Nucleus accumbens (tissue), 56 donors: Measurements from ENCODE around the gene ABCF1.

ENCODE experiments used
- DNase-seq, 56 donors: peaks; one replicate each; lab custom pipeline; 2025; lab: John Stamatoyannopoulos, UW

The ABCF1 gene

GRCh38 chr6:30599625-30600324 is 28.5 kb downstream of the ABCF1 start:
- DNase-seq: no peak

- DNase-seq: peak in 4 of 56 donors; percentile 9 to 28 (median 22)
Measured at GRCh38 chr6:30600451-30600961, 29.3 kb downstream of the ABCF1 start.

- DNase-seq: no peak
Measured at GRCh38 chr6:30601436-30601814, 30.2 kb downstream of the ABCF1 start.

DNA sequence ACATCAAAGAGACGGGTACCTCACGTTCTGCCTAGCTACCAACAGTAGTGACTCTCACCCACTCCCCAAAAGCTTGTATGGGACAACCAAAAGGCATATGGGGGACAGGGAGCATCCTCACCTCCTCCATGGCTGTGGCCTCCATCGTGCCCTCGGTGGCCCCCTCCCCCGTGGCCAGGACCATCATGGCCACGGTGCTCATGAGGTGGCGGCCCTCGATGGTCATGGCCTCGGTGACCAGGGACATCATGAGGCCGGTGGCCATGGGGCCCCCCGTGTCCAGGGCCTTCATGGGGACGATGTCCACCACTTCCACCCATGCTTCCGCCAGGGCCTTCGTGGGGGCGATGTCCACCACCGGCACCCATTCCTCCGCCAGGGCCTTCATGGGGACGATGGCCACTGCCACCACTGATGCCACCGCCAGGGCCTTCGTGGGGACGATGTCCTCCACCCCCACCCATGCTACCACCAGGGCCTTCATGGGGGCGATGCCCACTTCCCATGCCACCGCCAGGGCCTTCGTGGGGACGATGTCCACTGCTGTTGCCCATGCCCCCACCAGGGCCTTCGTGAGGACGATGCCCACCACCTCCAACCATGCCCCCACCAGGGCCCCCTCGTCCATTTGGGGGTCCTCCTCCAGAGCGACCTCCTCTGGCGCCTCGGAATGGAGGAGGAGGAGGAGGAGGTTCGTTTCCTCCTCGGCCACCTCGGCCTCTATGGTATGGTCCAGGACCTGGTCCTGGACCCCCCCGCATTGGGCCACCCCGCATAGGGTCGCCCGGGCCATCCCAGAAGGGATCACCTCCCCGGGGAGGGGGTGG is 30.8 kb downstream of the ABCF1 start:
- DNase-seq: no peak

DNA sequence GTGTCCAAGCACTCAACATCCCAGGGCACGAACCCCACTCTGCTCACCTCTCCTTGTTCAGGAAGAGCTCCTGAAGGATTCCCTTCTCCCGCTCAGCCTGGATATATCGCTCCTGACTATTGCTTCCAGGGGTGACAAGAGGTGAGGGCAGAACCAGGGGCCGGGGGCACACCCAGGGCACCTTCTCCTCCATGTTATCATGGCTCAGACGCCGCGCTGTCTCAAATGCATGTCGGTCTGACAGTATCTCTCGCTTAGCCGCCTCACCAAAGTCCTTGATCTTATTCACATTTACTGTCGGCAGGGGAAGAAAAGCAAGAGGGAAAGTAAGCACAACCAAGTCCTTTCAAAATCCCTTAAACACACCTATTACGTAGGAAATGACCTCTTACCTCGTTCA is 32.7 kb downstream of the ABCF1 start:
- no peak for DNase-seq

DNA sequence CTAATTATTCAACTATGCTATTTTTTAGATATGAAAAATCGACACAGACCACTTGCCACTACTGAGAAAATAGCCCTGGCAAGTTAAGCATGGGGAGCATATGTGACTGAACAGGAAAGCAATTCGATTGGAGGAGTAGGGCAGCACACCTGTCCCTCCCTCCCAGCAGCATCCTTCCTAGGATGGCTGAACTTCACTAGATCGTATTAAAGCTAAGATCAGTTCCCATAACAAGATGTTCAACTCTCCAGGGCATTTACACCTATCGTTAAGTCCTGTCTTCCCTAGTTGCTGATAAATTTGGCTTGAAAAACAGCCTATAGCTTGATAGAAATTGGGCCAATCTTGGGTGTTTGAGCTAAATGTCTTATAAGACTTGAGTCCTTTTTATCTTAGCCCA is 38.8 kb downstream of the ABCF1 start:
- DNase-seq: no peak

DNA sequence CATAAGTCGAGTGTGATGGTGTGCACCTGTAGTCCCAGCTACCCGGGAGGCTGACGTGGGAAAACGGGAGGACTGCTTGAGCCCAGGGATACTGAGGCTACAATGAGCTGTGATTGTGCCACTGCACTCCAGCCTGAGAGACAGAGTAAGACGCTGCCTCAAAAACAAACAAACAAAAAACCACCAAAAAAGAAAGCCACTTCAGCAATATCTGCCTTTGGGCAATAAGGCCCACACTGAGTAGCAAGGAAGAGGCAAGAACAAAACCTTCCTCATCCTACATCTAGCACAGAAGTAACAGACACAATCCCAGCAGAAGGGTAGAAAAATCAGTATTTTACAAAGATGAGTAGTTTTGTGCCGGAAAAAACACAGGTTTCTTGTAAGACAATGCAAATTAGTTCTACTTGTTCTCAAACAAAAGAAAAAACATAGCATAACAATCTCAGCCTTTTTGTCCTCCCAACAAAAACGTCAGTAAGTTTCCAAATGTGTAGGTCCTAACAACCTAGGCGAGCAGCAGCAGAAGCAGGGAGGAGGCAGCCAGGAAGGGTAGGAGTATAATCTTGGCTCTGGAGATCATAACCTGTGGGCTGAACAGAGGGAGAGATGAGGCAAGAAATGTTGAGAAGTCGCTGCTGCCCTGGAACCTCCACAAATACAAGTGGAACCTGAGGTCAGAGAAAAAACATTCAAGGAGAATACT is 40.1 kb downstream of the ABCF1 start:
- peak in 1 of 56 donors; percentile 5 for DNase-seq

GRCh38 chr6:30611856-30612194 is 40.6 kb downstream of the ABCF1 start:
- no peak for DNase-seq

DNA sequence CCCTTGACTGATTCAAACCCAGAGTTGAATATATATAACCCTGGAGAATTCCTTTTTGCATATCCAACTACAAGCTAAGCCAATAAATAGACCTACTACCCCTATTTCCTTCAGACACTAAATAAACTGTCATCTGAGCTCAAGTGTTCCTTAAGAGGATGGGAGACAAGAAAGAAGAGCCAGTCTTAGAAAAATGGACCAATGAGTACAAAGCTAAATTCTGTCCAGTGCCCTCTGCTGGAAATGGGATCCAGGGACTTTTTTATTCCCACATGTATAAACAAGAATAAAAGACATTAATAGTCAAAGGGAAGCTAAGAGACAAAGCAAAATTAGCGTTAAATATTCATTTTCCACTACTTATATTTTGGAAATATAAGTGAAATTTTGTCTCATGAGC is 41.0 kb downstream of the ABCF1 start:
- DNase-seq: no peak

DNA sequence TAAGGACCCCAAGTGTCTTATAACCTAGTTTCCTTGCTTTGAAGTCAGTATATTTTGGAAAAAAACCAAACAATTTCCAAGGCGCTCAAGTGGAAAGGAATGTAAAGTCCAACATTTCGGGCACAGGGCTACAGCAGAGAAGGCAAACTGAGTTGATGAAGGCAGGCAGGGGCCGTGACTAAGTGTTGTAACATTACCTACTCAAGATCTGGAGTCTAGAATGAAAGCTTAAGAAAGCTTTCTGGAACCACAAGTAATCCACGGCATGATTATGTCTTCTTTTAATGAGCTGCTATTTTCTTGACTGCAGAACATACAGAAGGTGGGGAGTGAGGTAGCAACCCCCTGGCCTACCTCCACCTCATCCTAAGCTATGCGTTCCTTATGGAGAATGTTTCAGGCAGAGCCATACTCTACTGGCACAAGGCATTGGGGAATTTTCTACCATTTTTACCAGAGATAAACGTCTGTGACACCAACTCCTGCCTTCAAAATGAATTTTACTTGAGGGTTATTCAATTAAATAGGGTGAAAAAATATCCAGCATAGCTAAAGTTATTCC is 41.5 kb downstream of the ABCF1 start:
- DNase-seq: no peak

- DNase-seq: no peak
Measured at GRCh38 chr6:30613251-30614043, 42.2 kb downstream of the ABCF1 start.

- DNase-seq: peak in 11 of 56 donors; percentile 12 to 57 (median 32)
Measured at GRCh38 chr6:30614044-30614842, 43.0 kb downstream of the ABCF1 start.

DNA sequence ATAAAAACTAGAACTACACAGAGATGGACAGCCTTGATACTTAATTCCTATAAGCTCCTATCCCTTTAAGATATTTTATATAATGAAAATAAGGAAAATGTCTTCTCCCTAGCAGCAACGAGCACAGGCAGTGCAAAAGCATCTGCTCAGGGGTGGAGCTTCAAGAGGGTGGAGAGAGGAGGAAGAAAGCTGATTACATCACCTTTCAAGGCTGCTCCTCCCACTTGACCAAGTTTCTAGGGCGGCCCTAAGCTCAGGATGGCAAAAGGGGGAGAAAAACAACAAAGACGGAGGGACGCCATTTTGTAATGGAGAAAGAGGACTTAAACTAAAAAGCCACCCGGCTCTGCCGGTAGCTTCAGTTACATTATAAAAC is 43.6 kb downstream of the ABCF1 start:
- DNase-seq: peak; percentile 12 to 96 (median 81)

GRCh38 chr6:30615219-30615957 is 44.1 kb downstream of the ABCF1 start:
- peak in 31 of 56 donors; percentile 4 to 62 (median 30) for DNase-seq

DNA sequence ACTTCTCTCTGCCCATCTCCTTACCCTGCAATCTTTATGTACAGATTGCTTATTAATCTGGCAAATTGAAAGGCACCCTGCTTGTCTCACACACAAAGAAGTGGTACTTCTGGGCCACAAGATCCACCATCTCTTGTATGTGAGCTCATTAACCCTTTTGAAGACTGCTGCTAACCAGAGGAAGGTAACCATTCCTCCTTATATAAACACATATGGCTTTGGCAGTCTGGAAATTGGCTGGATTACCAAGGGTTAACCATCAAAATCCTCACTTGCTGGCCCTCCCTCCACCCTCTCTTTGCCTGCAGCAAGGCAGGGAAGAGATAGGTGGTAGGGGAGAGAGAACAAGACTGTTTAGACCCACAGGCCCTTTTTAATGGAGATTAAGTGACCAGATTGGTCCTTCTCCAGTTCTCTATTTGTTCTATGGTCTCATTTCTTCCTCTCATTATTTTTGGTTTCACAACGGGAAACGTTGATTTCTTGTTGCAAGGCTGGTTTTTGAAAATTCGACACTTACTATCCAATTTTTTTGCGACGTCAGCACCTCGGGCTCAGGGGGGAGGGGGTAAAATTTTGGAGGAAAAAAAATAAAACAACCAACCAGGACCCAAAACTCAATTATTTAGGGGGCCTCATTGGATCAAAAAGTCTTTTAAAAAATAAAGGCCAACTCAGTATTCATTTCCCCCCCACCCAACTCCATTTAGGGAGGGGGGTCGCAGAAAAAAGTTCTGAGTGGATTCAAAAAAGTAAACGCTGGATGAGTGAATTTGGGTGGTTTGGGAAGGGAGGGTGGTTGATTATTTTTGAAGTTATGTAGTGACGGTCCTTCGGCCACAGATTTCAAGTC is 44.9 kb downstream of the ABCF1 start:
- peak in 8 of 56 donors; percentile 3 to 16 (median 8) for DNase-seq

- peak; percentile 93 to 100 (median 98) for DNase-seq
Measured at GRCh38 chr6:30616811-30617564, 45.7 kb downstream of the ABCF1 start, which contains the start of gene PPP1R10. TSS of gene PPP1R10 (minus strand) at chr6:30617243. CDS start at chr6:30609944, 7,299 bp downstream.
